HG03432 (cell line): ENCODE results near the gene MAZ.
"Not testable (repeated sequence)": the region's sequence is repeated elsewhere in the genome, so short reads cannot be mapped to it uniquely, and the experiment has no call there.

Experiments used
- ATAC-seq: cut with Tn5 transposase; IDR thresholded peaks from one replicate; pipeline ENCODE4 v1.9.1; 2021; ENCODE audit warnings: mild to moderate bottlenecking, moderate library complexity; ENCODE audit not compliant: unreplicated experiment

MAZ gene

DNA sequence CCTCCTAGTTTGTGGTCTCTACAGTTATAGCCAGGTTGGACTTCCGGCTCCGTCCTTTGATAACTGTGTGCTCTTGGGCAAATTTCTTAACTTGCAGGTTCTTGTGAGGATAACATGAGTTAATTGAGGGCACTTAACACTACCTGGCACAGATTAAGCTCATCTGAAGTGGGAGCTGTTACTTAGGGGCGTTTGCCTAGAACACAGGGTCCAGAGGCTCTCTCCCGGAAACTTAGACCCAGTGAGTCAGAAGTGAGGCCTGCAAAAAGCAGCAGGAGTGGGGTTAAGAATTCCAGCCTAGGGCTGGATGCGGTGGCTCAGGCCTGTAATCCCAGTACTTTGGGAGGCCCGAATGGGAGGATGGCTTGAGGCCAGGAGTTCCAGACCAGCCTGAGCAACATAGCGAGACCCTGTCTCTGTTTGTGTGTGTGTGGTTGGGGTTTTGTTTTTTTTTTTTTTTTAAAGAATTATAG is 15.3 kb downstream of the MAZ start:
- no peak for ATAC-seq

DNA sequence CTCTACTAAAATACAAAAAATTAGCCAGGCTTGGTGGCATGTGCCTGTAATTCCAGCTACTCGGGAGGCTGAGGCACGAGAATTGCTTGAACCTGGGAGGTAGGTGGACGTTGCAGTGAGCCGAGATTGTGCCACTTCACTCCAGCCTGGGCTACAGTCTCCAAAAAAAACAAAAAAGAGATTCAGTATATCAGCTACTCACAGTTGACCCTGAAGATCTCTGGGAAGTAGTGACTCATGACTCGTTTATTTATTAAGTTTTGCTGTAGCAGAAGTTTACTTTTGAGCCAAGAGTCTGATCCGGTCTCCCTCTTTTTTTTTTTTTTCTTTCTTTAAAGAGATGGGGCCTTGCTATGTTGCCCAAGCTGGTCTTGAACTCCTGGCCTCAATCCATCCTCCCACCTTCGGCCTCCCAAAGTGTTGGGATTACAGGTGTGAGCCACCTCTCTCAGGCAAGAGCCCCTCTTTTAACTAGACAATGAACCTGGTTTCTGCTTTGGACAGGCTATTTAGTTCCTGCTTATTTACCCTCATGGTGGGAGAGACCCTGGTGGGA is 18.3 kb downstream of the MAZ start:
- no peak for ATAC-seq

DNA sequence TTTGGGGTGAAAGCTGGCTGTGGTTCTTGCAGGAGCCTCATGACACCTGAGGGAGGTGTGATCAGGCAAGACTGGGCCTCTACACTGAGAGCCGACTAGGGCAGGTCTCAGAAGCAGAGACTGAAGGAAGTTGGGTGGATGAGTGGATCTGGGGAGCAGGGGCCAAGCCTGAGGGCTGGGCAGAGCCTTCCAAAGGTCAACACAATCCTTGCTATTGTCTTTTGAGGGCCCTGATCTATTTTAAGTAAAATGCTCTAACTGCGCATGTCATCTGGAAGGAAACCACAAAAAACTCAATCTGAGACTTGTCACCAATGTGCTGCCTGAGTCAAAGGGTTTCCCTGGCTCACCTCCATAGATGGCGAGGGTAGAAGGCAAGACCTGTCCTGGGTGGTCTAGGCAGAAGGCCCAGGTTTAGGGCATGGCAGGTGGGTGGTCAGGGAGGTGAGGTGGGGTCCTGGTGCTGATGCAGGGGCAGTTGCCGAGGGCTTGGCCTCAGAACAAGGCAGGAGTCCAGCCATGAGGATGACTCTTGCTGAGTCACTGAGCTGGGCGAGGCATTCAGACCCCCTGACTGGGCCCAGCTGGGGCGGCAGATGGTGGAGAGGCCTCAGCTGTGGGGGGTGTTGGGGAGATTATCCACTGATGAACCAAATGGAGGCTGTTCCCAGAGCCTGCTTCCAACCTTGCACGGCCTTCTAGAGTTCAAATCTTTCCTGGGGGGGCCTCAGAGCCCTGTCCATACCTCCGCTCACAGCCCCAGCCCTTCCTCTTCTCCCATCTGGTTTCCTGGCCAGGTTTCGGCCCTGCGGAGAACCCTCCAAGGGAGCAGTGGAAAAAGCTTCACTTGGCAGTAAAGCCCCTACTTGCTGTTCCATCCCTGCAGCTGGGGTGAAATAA is 19.1 kb downstream of the MAZ start:
- no peak for ATAC-seq

DNA sequence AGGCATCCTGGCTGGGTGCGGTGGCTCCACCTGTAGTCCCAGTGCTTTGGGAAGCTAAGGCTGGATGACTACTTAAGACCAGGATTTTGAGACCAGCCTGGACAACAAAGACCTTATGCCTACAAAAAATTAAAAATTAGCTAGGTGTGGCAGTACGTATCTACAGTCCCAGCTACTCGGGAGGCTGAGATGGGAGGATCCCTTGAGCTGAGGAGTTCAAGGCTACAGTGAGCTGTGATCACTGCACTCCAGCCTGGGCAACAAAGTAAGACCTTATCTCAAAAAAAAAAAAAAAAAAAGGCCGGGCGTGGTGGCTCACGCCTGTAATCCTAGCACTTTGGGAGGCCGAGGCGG is 20.0 kb downstream of the MAZ start:
- ATAC-seq, result no peak

DNA sequence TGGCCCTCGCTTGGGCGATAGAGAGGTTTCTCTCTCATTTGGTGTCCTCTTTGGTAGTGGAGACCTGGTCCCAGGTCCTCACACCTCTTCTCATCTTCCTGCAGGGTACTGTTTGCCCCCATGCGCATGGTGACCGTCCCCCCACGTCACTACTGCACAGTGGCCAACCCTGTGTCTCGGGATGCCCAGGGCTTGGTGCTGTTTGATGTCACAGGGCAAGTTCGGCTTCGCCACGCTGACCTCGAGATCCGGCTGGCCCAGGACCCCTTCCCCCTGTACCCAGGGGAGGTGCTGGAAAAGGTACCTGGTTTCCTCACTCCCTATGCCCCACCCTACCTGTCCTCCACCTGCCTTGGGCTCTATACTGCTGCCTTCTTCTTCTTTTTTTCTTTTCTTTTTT is 24.4 kb downstream of the MAZ start:
- no peak for ATAC-seq

DNA sequence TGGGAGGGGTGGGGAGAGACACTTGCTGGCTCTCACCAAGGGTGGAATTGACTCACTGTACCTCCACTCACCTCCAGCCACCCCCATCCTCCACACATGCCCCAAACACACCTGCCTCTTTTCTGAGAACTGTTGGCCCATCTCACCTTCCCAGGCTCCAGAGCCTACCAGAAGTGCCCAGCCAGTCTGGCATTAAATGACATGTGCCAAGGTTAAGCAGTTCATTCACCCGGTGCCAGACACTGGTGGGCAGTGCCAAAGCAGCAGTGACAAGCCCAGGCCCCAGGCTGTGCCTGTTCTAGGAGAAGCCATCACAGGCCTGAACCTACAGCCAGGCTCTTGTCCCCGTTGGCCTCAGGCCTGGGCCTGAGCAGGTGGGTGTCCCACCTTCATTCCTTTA is 25.2 kb downstream of the MAZ start:
- ATAC-seq, result no peak

DNA sequence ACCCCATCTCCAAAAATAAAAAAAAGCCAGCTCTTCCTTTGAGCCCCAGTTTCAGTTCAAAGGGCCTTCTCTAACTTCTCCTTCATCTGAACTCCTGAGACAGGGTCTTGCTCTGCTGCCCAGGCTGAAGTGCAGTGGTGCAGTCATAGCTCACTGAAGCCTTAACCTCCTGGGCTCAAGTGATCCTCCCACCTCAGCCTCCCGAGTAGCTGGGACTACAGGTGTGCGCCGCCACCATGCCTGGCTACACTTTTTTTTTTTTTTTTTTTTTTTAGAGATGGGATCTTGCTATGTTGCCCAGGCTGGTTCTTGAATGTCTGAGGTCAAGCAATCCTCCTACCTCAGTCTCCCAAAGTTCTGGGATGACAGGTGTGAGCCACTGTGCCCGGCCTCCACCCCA is 26.9 kb downstream of the MAZ start:
- not testable (repeated sequence) for ATAC-seq

DNA sequence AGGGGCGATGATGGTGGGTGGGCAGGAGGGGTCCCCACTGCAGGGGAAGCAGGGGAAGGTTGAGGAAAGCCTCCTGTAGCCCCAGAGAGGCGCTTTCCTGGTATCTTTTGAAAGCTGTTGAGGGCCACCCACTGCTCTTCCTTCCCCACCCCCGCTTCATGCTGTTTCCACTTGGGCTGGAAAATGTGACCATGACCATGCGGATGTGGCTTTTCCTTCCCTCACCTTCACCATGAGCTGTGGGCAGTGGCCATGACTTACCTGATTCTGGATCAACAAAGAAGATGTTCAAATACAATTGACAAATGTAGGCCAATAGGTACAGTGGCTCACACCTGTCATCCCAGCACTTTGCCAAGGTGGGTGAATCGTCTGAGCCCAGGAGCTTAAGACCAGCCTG is 27.8 kb downstream of the MAZ start:
- no peak for ATAC-seq

DNA sequence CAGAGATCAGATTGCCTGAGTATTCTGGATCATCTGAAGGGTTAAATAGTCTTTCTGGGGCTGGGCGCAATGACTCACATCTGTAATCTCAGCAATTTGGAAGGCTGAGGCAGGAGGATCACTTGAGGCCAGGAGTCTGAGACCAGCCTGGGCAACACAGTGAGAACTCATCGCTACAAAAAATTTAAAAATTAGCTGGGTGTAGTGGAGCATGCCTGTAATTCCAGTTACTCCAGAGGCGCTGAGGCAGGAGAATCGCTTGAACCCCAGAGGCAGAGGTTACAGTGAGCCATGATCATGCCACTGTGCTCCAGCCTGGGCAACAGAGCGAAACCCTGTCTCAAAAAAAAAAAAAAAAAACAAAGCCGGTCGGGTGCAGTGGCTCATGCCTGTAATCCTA is 29.6 kb downstream of the MAZ start:
- no peak for ATAC-seq

DNA sequence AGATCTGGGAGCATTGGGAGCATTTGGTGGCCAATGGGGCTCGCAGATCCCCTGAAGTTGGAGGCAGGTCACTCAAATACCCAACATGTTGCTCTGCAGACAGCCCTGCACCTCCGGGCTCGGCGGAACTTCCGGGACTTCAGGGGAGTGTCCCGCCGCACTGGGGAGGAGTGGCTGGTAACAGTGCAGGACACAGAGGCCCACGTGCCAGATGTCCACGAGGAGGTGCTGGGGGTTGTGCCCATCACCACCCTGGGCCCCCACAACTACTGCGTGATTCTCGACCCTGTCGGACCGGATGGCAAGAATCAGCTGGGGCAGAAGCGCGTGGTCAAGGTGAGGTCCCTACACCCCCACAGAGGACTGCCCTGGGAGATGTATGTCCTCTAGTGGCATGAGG is 30.3 kb downstream of the MAZ start:
- ATAC-seq, result no peak

DNA sequence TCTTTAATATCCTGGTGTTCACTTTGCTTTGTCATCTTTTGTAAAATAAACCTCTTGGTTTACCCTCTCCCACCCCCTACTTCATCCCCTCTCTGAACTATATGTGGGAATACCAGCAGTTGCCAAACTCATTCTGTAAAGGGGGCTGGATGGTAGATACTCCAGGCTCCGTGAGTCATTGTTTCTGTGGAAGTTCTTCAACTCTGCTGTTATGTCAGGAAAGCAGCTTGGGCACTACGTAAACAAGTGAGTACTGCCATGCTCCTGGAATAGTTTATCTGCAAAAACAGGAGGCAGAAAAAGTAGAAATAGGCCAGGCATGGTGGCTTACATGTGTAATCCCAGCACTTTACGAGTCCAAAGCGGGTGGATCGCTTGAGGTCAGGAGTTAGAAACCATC is 31.5 kb downstream of the MAZ start:
- ATAC-seq, result no peak

DNA sequence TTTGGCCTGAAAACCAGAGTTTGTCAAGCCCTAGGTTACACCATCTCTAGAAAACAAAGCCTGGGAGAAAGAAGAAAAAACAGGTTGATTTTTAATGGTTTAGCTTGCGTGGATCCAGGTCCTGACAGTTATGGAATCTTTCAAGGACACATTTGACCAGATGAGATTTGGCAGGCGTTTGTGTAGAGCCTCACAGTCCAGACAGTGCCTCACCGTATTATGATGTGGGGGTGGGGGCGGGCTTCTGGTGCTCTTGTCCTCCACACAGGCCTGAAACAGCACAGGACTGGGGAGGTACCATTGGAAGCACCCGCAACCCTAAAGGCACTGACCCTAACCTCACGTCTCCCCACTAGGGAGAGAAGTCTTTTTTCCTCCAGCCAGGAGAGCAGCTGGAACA is 33.5 kb downstream of the MAZ start:
- no peak for ATAC-seq

DNA sequence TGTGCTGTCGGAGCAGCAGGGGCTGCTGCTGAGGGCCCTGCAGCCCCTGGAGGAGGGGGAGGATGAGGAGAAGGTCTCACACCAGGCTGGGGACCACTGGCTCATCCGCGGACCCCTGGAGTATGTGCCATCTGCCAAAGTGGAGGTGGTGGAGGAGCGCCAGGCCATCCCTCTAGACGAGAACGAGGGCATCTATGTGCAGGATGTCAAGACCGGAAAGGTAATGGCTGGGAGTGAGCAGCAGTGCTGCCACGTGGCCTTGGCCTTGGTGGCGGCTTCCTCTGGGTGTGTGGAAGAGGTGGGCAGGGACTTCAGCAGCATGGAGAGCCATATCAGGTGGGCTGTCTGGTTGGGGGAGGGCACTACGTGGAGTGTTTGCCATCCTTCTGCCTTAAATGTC is 33.9 kb downstream of the MAZ start:
- no peak for ATAC-seq

DNA sequence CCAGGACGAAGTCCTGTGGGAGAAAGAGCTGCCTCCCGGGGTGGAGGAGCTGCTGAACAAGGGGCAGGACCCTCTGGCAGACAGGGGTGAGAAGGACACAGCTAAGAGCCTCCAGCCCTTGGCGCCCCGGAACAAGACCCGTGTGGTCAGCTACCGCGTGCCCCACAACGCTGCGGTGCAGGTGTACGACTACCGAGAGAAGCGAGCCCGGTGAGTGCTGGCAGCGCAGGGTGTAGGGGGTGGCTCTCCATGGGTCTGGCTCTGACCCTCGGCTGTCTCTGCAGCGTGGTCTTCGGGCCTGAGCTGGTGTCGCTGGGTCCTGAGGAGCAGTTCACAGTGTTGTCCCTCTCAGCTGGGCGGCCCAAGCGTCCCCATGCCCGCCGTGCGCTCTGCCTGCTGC is 35.3 kb downstream of the MAZ start:
- ATAC-seq, result no peak

DNA sequence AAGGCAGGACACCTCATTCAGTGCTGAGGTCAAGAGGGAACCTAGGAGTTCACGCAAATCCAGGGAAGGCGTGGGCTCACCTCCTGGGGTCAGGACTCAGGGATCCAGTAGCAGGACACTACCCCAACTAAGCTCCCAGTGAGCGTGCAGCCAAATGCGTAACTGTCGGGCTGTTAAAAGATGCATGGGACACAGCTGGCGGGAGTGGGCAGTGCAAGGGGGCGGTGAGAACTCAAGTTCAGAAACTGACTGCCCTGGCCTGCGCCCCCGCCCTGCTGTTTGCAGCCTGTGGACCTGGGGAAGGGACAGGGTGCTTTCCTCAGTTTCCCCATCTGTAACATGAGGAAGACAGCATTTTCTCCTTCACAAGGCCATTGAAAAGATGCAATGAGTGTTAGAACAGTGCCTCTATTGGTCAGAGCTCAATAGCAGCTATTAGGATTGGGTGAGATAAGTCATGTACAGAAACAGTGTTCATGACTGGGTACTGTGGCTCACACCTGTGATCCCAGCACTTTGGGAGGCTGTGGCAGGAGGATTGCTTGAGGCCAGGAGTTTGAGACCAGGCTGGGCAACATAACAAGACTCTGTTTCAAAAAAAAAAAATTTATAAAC is 36.5 kb downstream of the MAZ start:
- no peak for ATAC-seq

DNA sequence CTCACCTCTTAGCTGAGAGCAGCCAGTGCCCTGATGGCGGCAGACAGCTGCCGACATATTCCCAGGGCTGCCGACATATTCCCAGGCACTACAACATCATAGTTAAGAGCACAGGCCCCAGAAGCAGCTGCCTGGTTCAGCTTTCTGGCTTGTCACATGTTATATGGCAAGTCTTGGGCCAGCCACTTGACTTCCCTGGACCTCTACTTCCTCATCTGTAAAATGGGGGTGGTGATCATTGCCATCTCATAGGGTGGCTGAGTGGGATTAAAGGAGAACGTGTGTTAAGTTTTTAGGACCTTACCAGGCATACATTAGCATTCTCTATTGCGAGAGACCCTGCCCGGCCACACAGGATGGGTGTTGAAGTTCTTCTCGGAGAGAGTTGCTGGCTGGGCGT is 37.6 kb downstream of the MAZ start:
- no peak for ATAC-seq

DNA sequence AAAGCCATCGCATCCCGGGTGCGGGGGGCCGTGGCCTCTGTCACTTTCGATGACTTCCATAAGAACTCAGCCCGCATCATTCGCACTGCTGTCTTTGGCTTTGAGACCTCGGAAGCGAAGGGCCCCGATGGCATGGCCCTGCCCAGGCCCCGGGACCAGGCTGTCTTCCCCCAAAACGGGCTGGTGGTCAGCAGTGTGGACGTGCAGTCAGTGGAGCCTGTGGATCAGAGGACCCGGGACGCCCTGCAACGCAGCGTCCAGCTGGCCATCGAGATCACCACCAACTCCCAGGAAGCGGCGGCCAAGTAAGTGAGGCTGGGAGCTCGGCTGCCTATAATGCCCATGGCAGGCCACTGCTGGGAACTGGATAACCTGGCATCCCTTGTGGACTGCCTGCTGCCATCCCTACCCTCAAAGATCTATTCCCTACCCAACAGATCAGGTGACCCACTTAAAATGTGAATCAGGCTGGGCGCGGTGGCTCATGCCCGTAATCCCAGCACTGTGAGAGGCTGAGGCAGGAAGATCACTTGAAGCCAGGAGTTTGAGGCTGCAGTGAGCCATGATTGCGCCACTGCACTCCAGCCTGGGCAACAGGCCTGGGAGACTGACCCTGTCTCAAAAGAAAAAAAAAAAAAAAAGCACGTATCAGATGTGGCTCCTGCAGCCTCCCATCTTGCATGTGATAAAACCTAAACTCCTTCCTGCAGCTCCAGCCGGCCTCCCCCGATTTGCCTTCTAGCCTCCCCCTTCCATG is 38.4 kb downstream of the MAZ start:
- no peak for ATAC-seq

DNA sequence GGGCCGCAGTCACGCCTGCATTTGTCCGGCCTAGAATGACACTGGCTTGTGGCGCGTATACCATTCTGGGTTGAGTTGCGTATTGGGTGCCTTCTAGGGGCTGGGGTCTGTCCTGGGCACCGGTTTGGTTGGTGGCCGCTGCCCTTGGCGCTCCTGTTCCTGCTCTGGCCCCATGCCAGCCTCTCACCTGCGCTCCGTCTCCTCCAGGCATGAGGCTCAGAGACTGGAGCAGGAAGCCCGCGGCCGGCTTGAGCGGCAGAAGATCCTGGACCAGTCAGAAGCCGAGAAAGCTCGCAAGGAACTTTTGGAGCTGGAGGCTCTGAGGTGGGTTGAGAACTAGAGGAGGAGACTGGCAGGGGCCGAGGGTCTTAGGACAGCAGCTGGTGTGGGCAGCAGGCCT is 39.3 kb downstream of the MAZ start:
- ATAC-seq, result no peak

DNA sequence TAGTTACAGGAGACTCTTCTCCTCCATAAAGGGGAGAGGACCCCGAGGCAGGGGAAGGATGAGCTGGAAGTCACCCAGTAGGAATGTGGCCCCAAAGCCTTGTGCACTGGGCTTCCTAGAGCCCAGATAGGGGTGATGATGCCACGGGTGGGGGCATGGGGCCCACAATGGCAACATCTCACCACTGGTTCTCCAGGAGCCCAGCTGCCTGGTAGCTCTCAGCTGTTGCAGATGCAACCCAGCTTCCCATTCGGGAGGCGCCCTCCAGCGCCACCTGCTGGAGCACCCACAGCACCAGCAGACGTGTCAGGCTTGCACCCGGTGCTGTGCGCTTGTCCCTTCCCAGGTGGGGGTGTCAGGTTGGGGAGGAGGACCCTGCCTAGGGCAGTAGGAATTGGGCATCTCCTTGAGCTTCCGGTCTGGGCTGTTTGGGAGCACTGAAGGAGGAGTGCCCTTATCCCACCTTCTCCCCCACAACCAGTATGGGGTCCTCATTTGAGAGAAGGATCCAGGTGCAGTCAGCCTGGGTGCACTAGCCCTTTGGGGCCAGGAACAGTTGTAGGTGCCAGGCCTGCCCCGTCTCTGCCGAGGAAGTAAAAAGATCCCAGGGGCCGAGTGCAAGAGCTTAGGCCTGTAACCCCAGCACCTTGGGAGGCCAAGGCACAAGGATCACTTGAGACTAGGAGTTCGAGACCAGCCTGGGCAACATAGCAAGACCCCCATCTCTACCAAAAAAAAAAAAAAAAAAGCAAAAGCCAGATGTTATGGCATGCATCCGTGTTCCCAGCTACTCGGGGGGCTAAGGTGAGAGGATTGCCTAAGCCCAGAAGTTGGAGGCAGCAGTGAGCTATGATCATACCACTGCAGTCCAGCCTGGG is 42.3 kb downstream of the MAZ start:
- no peak for ATAC-seq

DNA sequence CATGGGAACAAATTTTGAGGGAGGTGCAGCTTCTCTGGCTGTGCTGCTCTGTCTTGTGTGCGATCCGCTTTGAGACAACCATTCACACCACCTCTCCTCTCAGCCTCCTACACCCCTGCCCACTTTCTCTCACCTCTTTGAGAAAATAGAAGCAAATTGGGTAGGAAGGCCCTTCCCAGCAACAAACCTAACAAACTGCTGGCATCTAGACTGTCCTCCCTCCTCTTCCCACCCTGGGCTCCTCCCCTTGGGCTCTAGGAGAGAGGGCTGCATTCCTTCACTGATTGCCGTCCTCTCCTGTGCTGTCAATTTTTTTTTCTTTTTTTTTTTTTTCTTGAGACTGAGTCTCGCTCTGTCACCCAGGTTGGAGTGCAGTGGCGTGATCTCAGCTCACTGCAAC is 43.2 kb downstream of the MAZ start:
- no peak for ATAC-seq

DNA sequence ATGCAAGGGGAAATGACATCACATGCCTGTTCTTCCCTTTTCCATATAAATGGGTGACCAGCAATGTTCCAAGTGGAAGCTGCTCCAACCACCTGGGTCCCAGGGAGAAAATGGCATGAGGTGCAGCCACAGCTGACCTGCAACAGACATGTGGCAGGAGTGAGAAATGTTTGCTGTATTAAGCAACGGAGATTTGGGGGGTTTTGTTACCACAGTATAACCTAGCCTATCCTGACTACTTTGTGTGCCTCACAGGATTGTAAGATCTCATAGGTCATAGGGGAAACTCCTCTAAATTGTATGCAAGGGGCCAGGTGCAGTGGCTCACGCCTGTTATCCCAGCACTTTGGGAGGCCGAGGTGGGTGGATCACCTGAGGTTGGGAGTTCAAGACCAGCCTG is 44.7 kb downstream of the MAZ start:
- ATAC-seq, result no peak
